Testis (tissue), 3 donors: Measurements from ENCODE around the gene KCTD19. TPM values are rescaled to one million over a fixed set of nuclear protein-coding genes. Genes with fewer than 3 reads are reported as not detected.

Source experiments
- DNase-seq: peaks from one replicate; pipeline ENCODE4 v3.0.0-alpha.2; 2019
- H3K27ac ChIP-seq, 2 donors: fragments of 200-600 bp; sonication (generic); one replicate each; pipeline ENCODE4 v1.5.1; 2019
- H3K27me3 ChIP-seq: fragments of 200-600 bp; sonication (generic); one replicate; pipeline ENCODE4 v1.5.1; 2019
- H3K36me3 ChIP-seq: fragments of 200-600 bp; sonication (generic); one replicate; pipeline ENCODE4 v1.5.1; 2017; ENCODE audit warnings: low read depth; ENCODE audit errors: missing control alignments
- H3K4me1 ChIP-seq: fragments of 200-600 bp; sonication (generic); one replicate; pipeline ENCODE4 v1.5.1; 2019
- H3K4me3 ChIP-seq, 2 donors: fragments of 200-600 bp; sonication (generic); one replicate each; pipeline ENCODE4 v1.5.1; 2017 to 2019
- H3K9me3 ChIP-seq: fragments of 200-600 bp; sonication (generic); one replicate; pipeline ENCODE4 v1.5.1; 2017
- POLR2A ChIP-seq: fragments of 450-650 bp; IDR thresholded peaks from one replicate; pipeline ENCODE4 v1.6.1; 2017; ENCODE audit warnings: antibody characterized with exemption, mild to moderate bottlenecking, moderate library complexity
- WGBS, 2 donors: methylation state at CpG; one replicate each; pipeline ENCODE4 v1.1.5; 2018; 5-methylcytosine and 5-hydroxymethylcytosine counted together
- intact Hi-C: fragments of 100-400 bp; cut with DNase I; formaldehyde crosslinking; loops from one replicate; pipeline ENCODE4 v1.15.1; 2023; ENCODE audit warnings: low total_unique reads
- polyA plus RNA-seq: library from polyadenylated mRNA; stranded (reverse); fragments of 350-450 nt; fragmentation: Illumina TruSeq; extraction: RNeasy Lipid Tissue Mini Kit (QIAGEN cat#74804); gene quantifications from one replicate; pipeline ENCODE4 v1.2.3, GENCODE V29; 2014; ENCODE audit warnings: low read depth, low replicate concordance; ENCODE audit not compliant: insufficient read depth
- total RNA-seq, 2 donors: library from RNA; depleted of rRNA; stranded (reverse); fragments of >200 nt; gene quantifications; one replicate each; pipeline ENCODE4 v1.2.3, GENCODE V29; 2016
- TF ChIP-seq, protein P1 (sequence below), 3 experiments: fragments of 450-650 bp in 2 of 3; fragments of 200-600 bp in 1 of 3; sonication (generic) in 1 of 3; IDR thresholded peaks; one replicate each; pipeline ENCODE4 v1.5.1; 2016 to 2019; ENCODE audit warnings: antibody characterized with exemption in 3 of 3, mild to moderate bottlenecking in 2 of 3, moderate library complexity in 1 of 3

KCTD19 gene
- total and polyA plus RNA-seq, 3 donors from 2014 or later = 59.2 to 144 (median 102) TPM

DNA sequence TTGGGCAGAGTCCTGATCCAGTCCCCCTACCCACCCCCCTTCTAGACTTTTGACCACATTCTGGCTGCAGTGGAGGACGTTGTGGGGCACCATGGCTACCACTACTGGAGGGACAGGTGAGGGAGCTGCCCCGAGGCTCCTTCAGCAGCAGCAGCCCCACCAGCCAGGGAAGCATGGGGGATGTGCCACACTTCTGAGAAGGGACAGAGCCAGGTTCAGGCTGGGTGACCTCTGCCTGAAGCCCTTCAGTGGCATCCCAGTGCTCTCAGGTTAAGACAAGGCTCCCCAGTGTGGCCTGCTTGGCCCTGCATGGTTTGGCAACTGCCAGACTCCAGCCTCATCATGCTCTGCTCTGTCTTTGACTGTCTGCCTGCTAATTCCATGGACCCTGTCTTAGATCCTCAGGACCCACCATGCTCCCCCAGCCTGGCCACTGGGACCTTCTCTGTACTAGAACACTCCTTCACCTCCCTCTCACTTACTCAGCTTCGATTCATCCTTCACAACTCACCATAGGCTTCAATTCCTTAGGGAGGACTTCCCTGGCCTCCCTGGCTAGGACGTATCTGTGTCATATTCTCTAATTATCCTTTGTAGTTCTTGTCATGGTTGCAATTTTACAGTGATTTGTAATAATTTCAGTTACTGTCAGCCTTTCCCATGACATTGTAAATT is 68.9 kb downstream of the KCTD19 start:
- Histone ChIP-seq H3K9me3 (no peaks in the 10 kb centered on the region), H3K4me3 (no peak overlapping the region), H3K36me3 (no peaks in the 10 kb centered on the region), H3K27me3 (no peaks in the 10 kb centered on the region), H3K4me1 (no peaks in the 10 kb centered on the region), H3K27ac (no peak overlapping the region)
- TF ChIP-seq, protein P1, sequence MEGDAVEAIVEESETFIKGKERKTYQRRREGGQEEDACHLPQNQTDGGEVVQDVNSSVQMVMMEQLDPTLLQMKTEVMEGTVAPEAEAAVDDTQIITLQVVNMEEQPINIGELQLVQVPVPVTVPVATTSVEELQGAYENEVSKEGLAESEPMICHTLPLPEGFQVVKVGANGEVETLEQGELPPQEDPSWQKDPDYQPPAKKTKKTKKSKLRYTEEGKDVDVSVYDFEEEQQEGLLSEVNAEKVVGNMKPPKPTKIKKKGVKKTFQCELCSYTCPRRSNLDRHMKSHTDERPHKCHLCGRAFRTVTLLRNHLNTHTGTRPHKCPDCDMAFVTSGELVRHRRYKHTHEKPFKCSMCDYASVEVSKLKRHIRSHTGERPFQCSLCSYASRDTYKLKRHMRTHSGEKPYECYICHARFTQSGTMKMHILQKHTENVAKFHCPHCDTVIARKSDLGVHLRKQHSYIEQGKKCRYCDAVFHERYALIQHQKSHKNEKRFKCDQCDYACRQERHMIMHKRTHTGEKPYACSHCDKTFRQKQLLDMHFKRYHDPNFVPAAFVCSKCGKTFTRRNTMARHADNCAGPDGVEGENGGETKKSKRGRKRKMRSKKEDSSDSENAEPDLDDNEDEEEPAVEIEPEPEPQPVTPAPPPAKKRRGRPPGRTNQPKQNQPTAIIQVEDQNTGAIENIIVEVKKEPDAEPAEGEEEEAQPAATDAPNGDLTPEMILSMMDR (IDR thresholded peaks at IDR 0.05) = no peak
- no peak for TF ChIP-seq POLR2A
- WGBS, 2 donors = 61 to 73% methylated on average over 3 to 4 of the region's 4 CpGs
- no peak for DNase-seq
- intact Hi-C loops = no loop called here

DNA sequence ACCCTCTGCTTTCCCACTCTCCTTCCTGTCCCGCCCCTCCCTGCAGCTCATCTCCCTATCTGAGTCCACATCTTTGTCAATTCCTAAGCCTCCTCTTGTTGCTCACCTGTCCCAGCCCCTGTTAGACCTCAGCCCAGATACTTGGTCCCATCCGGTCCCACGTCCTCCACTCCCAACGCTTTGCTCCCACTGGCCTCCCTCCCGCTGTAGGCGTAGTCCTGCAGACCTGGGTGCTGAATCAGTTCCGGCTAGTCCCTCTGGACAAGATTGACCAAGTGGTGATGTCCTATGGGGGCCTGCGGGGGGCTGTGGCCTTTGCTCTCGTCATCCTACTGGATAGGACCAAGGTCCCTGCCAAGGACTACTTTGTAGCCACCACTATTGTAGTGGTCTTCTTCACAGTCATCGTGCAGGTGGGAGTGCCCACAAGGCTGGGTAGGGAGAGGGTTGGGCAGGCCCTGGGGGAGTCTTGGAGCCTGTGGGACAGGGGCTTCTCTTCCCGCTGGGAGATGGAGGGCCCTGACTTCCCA is 69.8 kb downstream of the KCTD19 start:
- WGBS, 2 donors = 97% methylated on average over 10 to 11 of the region's 11 CpGs
- Histone ChIP-seq H3K27me3 (no peaks in the 10 kb centered on the region), H3K27ac (no peak overlapping the region), H3K4me1 (no peaks in the 10 kb centered on the region), H3K4me3 (no peak overlapping the region), H3K9me3 (no peaks in the 10 kb centered on the region), H3K36me3 (no peaks in the 10 kb centered on the region)
- intact Hi-C loops = no loop called here
- no peak for TF ChIP-seq POLR2A
- TF ChIP-seq, protein P1 (IDR thresholded peaks at IDR 0.05) = no peak
- no peak for DNase-seq

DNA sequence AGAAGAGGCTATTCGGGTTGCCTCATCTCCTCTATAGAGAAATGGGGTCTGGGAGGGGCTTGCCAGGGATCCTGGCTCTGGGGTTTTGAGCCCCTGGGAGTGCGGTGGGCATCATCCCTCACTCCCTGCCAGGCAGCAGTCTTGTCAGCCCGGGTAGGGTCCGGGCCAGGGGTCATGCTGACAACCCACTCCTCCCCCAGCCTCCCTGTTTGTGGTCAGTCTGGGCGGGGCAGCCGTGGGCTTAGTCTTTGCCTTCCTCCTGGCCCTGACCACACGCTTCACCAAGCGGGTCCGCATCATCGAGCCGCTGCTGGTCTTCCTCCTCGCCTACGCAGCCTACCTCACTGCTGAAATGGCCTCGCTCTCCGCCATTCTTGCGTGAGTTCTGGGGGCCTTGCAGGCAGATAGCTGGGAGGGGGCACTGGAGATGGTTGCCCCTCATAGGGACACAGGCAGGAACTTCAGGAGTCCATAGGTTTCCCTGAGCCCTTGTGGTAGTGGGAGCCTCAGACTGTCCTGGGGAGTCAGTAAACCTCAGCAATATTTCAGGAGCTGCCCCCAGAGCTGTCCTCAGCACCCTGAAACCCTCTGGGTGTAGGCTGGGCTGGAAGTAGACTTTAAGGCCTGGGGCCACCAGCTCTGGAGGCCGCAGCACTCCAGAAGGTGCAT is 70.9 kb downstream of the KCTD19 start:
- Histone ChIP-seq H3K27me3 (no peaks in the 10 kb centered on the region), H3K36me3 (no peaks in the 10 kb centered on the region), H3K4me3 (no peak overlapping the region), H3K4me1 (no peaks in the 10 kb centered on the region), H3K27ac (no peak overlapping the region), H3K9me3 (no peaks in the 10 kb centered on the region)
- TF ChIP-seq, protein P1 (IDR thresholded peaks at IDR 0.05) = no peak
- TF ChIP-seq POLR2A = no peak
- intact Hi-C loops = no loop called here
- DNase-seq = no peak
- 97 to 98% methylated on average over 13 to 17 of the region's 17 CpGs for WGBS, 2 donors

DNA sequence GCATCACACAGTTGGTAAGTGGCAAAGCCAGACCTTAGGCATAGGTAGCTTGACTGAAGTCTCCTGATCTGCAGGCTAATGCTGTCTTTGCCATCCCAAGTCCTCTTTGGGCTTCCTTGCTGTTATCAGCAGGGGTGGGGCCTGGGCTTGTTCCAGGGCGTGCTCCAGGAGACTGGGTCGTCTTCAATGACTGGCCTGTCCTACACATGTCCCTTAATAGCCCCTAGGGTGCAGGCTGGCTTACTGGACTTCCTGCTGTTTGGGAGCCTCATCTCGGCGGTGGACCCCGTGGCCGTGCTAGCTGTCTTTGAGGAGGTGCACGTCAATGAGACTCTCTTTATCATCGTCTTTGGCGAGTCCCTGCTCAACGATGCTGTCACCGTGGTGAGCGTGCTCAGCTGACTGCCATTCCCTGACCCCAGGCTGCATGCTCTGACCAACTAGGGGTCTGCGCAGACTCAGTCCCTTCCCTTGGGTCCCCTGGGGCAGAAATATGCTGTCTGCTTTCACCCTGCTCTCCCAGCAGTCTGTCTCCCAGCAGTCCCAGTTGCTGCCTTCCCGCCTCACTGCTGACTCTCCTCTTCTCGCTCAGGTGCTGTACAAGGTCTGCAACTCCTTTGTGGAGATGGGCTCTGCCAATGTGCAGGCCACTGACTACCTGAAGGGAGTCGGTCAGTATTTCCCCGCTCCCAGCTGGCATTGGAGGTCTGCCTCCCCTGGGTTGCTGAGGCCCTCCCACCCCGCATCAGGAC is 71.6 kb downstream of the KCTD19 start:
- Histone ChIP-seq H3K4me1 (no peaks in the 10 kb centered on the region), H3K9me3 (no peaks in the 10 kb centered on the region), H3K27ac (no peak overlapping the region), H3K27me3 (no peaks in the 10 kb centered on the region), H3K4me3 (no peak overlapping the region), H3K36me3 (no peaks in the 10 kb centered on the region)
- no peak for TF ChIP-seq POLR2A
- TF ChIP-seq, protein P1 (IDR thresholded peaks at IDR 0.05) = no peak
- no peak for DNase-seq
- 91 to 92% methylated on average over 18 of the region's 18 CpGs for WGBS, 2 donors
- intact Hi-C loops = no loop called here
